ENCODE measurements around the gene IVL.

The IVL gene

DNA sequence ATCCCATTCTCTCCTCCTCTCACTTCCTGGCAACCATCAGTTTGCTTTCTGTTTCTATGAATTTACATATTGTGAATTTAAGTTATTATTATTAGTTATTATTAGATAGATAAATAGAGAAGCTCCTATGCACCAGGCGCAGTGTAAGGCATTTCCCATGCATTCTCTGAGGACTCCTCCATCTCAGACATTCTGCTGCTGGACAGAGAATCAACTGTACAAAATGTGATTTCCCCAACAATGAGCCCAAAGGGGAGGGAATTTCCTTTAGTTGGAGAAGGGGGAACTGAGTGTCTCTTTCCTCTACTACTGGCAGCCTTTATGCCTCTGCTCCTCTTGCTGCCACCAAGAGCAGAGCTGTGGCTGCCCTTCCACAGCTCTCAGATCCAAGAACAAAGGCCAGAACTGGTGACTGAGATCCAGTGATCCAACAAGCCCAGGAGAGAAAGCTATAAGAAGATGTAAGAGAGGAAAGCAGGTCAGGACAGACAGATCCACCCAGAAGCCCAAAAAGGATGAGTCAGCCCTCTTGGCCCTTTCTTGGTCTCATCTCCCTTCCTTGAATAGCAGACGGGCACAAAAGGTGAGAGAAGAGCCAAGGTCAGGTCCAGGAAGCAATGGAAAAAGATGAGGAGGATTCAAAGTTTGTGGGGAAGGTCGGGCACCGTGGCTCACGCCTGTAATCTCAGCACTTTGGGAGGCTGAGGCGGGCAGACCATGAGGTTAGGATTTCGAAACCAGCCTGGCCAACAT lies 3.5 kb upstream of the IVL start:
- Mint-ChIP-seq H3K9me3 (no peaks in the 10 kb centered on the region), H3K4me1 (peaks cover 5% of the 10 kb centered on the region), H3K27me3 (peaks cover 67% of the 10 kb centered on the region), H3K4me3 (no peak overlapping the region), H3K27ac (ENCODE audit: low read depth) (no peak overlapping the region), H3K36me3 (ENCODE audit: insufficient read depth) (peaks cover 4% of the 10 kb centered on the region)
- ATAC-seq (replicated peaks; ENCODE audit: extremely low read depth, poor library complexity, severe bottlenecking) = no peak
- no peak for DNase-seq (ENCODE audit: low spot score in 2 of 2)

DNA sequence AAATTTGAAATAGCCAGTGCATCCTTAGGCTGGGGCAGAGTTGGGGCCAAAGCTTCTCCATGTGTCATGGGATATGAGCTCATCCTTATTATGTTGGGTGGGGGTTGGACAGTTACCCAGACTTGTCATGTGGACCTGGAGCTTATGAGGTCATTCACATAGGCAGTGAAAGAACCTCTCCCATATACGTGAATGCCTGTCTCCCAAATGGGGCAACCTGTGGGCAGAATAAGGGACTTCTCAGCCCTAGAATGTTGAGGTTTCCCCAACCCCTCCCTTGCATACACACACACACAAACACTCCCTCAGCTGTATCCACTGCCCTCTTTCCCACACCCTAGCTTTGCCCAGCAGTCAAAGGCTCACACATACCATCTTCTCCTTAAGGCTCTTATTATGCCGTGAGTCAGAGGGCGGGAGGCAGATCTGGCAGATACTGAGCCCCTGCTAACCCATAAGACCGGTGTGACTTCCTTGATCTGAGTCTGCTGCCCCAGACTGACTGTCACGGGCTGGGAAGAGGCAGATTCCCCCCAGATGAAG lies 2.3 kb upstream of the IVL start:
- peaks cover 4% of the 10 kb centered on the region for H3K36me3 Mint-ChIP-seq (ENCODE audit: insufficient read depth)
- DNase-seq (ENCODE audit: low spot score in 2 of 2) (no peak), ATAC-seq (replicated peaks; ENCODE audit: extremely low read depth, poor library complexity, severe bottlenecking) (peak; percentile 43)
- H3K9me3 Mint-ChIP-seq = no peaks in the 10 kb centered on the region
- peak overlapping the region; percentile 69 for H3K27ac Mint-ChIP-seq (ENCODE audit: low read depth)
- H3K4me1 Mint-ChIP-seq = peaks cover 7% of the 10 kb centered on the region
- peaks cover 55% of the 10 kb centered on the region for H3K27me3 Mint-ChIP-seq
- peak overlapping the region; percentile 8 for H3K4me3 Mint-ChIP-seq

DNA sequence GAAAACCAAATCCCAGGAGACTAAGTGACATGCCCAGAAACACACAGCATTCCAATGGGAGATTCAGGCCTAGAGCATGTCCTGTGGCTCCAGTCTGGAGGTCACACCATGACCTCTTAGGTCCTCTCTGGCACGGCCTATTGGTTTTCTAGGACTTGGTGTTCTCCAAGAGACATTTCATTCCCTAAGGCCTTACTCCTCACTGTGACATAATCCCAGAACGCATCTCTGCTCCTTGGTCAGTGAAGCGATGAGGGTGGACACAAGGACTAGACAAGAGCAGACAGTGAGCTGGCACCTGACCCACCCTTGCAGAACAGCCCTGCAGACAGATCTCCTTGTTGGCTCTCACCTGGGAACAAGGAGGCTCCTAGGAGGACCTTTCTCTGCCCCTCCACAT lies 860 bp downstream of the IVL start:
- Mint-ChIP-seq H3K27ac (ENCODE audit: low read depth) (peak overlapping the region; percentile 35), H3K4me3 (peak overlapping the region; percentile 66), H3K27me3 (peaks cover 38% of the 10 kb centered on the region), H3K36me3 (ENCODE audit: insufficient read depth) (peaks cover 5% of the 10 kb centered on the region), H3K4me1 (peaks cover 7% of the 10 kb centered on the region), H3K9me3 (no peaks in the 10 kb centered on the region)
- no peak for DNase-seq (ENCODE audit: low spot score in 2 of 2)
- no peak for ATAC-seq (replicated peaks; ENCODE audit: extremely low read depth, poor library complexity, severe bottlenecking)

DNA sequence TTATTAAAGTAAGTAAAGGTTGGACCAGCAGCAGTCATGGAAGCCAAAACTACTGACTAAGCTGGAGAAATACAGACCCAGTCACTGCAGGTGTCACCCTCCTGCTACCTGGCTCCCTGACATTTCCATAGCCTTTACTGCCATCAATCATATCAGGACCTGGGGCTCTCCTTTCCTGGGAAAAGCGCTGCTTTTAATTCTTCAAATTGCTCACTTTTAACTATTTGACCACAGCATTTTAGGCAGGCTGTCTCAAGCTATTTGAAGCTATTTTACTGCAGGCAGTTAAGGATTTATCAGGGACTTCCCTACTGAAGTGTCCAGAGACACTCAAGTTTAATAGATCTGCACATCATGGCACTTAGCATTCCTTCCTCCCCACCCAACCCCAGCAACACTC lies 4.1 kb downstream of the IVL start:
- Mint-ChIP-seq H3K36me3 (ENCODE audit: insufficient read depth) (peaks cover 1% of the 10 kb centered on the region), H3K27me3 (peaks cover 34% of the 10 kb centered on the region), H3K4me1 (peaks cover 7% of the 10 kb centered on the region), H3K9me3 (no peaks in the 10 kb centered on the region), H3K27ac (ENCODE audit: low read depth) (peak overlapping the region; percentile 61), H3K4me3 (peak overlapping the region; percentile 66)
- DNase-seq (ENCODE audit: low spot score in 2 of 2) (no peak), ATAC-seq (replicated peaks; ENCODE audit: extremely low read depth, poor library complexity, severe bottlenecking) (no peak)

DNA sequence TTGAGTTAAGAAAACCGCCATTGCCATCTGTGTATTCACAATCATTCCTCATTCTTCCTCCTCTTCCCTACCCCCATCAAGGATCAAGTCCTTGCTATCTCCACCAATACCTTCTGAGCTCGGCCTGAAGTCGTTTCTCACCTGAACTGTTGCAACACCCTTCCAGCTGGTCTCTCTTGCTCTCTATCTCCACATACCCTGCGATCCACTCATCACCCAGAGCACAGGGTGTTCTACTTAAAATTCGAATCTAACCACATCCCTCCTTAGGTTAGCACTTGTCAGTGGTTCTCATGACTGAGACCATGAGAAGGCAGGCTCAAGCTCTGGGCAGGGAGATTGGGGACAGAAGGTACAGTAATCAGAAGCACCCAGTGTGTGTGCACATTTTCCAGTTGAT lies 4.6 kb downstream of the IVL start:
- ATAC-seq (replicated peaks; ENCODE audit: extremely low read depth, poor library complexity, severe bottlenecking) (peak; percentile 64), DNase-seq (ENCODE audit: low spot score in 2 of 2) (no peak)
- H3K27me3 Mint-ChIP-seq = peaks cover 33% of the 10 kb centered on the region
- peak overlapping the region; percentile 66 for H3K4me3 Mint-ChIP-seq
- H3K4me1 Mint-ChIP-seq = peaks cover 7% of the 10 kb centered on the region
- peaks cover 1% of the 10 kb centered on the region for H3K36me3 Mint-ChIP-seq (ENCODE audit: insufficient read depth)
- no peaks in the 10 kb centered on the region for H3K9me3 Mint-ChIP-seq
- H3K27ac Mint-ChIP-seq (ENCODE audit: low read depth) = no peak overlapping the region

DNA sequence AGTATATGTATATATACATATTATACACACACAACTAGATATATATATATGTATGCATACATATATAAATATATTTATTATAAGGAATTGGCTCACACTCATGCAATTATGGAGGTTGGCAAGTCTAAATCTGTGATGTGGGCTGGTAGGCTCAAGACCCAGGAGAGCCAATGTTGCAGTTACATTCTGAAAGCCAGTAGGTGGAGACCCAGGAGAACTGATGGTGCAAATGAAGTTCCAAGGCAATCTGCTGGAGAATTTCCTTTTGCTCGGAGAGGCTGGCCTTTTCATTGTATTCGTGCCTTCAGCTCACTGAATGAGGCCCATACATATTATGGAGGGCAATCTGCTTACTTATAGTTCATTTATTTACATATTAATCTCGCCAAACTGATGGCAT lies 9.4 kb downstream of the IVL start:
- H3K27ac Mint-ChIP-seq (ENCODE audit: low read depth) = no peak overlapping the region
- DNase-seq (ENCODE audit: low spot score in 2 of 2) = no peak
- peaks cover 1% of the 10 kb centered on the region for H3K36me3 Mint-ChIP-seq (ENCODE audit: insufficient read depth)
- H3K9me3 Mint-ChIP-seq = no peaks in the 10 kb centered on the region
- no peak for ATAC-seq (replicated peaks; ENCODE audit: extremely low read depth, poor library complexity, severe bottlenecking)
- H3K4me1 Mint-ChIP-seq = no peaks in the 10 kb centered on the region
- peaks cover 53% of the 10 kb centered on the region for H3K27me3 Mint-ChIP-seq
- H3K4me3 Mint-ChIP-seq = no peak overlapping the region

DNA sequence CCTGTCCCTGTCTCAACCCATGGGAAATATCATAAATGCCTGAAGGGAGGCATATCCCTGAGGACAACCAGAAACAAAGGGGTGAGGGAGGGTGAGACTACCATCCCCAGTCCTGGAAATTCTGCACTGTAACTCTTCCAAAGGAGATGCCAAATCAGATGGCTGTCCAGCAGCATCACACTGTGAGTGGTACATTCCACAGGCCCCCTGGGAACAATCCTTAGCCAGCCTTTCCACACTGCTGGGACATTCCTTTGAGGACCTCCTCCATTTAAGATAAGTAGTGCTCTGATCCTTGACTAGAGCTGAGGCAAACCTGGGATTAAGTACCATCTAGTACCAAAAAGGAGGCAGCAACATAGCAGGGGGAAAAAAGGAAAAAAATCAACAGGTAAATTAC lies 10.7 kb downstream of the IVL start:
- Mint-ChIP-seq H3K27ac (ENCODE audit: low read depth) (no peak overlapping the region), H3K9me3 (no peaks in the 10 kb centered on the region), H3K4me3 (no peak overlapping the region), H3K4me1 (no peaks in the 10 kb centered on the region), H3K27me3 (peaks cover 53% of the 10 kb centered on the region), H3K36me3 (ENCODE audit: insufficient read depth) (no peaks in the 10 kb centered on the region)
- ATAC-seq (replicated peaks; ENCODE audit: extremely low read depth, poor library complexity, severe bottlenecking) = no peak
- no peak for DNase-seq (ENCODE audit: low spot score in 2 of 2)

DNA sequence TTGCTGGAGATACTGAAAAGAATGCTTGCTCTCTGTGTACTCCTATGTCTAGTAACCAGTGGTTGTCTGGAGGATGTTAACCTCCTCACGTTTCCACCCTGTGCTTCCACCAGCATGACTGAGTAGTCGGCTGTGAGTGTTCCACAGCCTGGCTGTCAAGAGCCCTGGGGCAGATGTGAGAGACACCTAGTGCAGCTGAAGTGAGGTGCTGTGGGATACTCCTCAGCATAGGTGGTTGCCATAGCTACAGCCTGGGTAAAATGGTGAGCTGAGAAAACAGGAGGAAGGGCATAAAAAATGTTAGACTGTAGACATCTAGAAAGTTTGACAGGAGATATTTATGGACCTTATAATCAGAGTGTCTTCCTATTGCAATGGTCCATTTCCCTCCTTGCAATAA lies 15.8 kb downstream of the IVL start:
- H3K4me3 Mint-ChIP-seq = no peak overlapping the region
- H3K27ac Mint-ChIP-seq (ENCODE audit: low read depth) = no peak overlapping the region
- DNase-seq (ENCODE audit: low spot score in 2 of 2) = no peak
- no peaks in the 10 kb centered on the region for H3K9me3 Mint-ChIP-seq
- no peaks in the 10 kb centered on the region for H3K4me1 Mint-ChIP-seq
- no peaks in the 10 kb centered on the region for H3K36me3 Mint-ChIP-seq (ENCODE audit: insufficient read depth)
- no peak for ATAC-seq (replicated peaks; ENCODE audit: extremely low read depth, poor library complexity, severe bottlenecking)
- H3K27me3 Mint-ChIP-seq = peaks cover 32% of the 10 kb centered on the region

DNA sequence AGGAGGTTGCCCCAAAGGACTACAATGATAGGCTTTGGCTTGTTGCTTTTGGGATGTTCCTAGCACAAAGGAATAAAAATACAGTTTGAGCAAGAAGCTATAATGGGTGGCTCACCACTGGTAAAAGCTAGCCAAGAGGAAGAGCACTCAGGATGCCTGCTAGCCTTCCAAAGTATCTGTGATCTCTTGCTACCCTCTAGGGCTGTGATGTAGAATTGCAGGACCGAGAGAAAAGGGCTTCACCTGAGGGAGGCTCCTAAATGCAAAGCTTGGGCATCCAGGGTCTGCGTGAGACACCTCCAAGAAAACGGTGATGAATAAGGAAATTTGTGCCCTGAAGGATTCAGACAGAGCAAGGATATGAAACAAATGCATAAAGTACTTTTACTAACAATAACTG lies 17.7 kb downstream of the IVL start:
- H3K4me3 Mint-ChIP-seq = no peak overlapping the region
- no peaks in the 10 kb centered on the region for H3K4me1 Mint-ChIP-seq
- H3K27ac Mint-ChIP-seq (ENCODE audit: low read depth) = no peak overlapping the region
- DNase-seq (ENCODE audit: low spot score in 2 of 2) (no peak), ATAC-seq (replicated peaks; ENCODE audit: extremely low read depth, poor library complexity, severe bottlenecking) (no peak)
- no peaks in the 10 kb centered on the region for H3K36me3 Mint-ChIP-seq (ENCODE audit: insufficient read depth)
- H3K9me3 Mint-ChIP-seq = no peaks in the 10 kb centered on the region
- H3K27me3 Mint-ChIP-seq = peaks cover 36% of the 10 kb centered on the region

DNA sequence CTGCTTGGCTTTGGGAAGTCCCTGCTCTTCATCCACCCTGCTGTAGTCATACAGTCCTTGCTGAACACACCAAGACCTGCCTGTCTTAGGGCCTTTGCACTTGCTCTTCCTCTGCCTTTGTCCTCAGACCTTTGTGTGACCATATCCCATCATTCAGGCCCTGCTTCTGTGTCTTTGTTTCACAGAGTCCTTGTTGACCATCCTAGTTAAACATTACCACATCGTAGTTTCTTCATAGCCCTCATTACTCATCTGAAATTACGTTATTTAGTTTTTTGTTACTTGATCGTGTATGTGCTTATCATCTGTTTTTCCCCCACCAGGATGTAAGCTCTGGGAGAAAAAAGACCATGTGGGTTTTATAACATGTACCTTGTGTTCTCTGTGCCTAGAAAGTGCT lies 20.3 kb downstream of the IVL start:
- ATAC-seq (replicated peaks; ENCODE audit: extremely low read depth, poor library complexity, severe bottlenecking) = no peak
- no peaks in the 10 kb centered on the region for H3K9me3 Mint-ChIP-seq
- H3K27ac Mint-ChIP-seq (ENCODE audit: low read depth) = no peak overlapping the region
- H3K36me3 Mint-ChIP-seq (ENCODE audit: insufficient read depth) = no peaks in the 10 kb centered on the region
- no peaks in the 10 kb centered on the region for H3K4me1 Mint-ChIP-seq
- no peak overlapping the region for H3K4me3 Mint-ChIP-seq
- no peak for DNase-seq (ENCODE audit: low spot score in 2 of 2)
- peaks cover 23% of the 10 kb centered on the region for H3K27me3 Mint-ChIP-seq

DNA sequence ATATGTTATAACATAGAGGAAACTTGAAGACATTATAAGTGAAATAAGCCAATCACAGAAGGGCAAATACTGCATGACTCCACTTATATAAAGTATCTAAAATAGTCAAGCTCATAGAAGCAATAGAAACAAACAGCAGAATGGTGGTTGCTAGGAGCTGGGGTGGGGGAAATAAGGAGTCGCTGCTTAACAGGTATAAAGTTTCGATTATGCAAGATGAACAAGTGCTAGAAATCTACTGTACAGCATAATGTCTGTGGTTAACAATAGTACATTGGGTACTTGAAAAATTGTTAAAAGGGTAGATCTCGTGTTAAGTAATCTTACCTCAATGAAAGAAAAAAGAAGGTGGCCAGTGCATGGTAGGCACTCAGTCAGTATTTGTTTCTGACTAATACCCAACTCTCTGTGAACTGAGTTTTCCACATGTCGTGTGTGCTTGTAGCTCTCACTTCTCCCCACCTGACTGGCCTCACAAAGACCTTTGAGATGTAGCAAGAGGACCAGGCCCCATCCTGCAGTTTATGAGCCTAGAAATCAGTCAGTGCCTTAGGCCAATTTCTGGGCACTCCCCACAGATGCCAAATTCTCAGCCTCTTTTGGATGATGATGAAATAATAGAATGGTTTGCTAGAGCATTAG lies 23.9 kb downstream of the IVL start:
- H3K4me3 Mint-ChIP-seq = no peak overlapping the region
- no peak for DNase-seq (ENCODE audit: low spot score in 2 of 2)
- peaks cover 7% of the 10 kb centered on the region for H3K27me3 Mint-ChIP-seq
- no peaks in the 10 kb centered on the region for H3K4me1 Mint-ChIP-seq
- no peaks in the 10 kb centered on the region for H3K36me3 Mint-ChIP-seq (ENCODE audit: insufficient read depth)
- ATAC-seq (replicated peaks; ENCODE audit: extremely low read depth, poor library complexity, severe bottlenecking) = no peak
- H3K9me3 Mint-ChIP-seq = no peaks in the 10 kb centered on the region
- H3K27ac Mint-ChIP-seq (ENCODE audit: low read depth) = no peak overlapping the region

DNA sequence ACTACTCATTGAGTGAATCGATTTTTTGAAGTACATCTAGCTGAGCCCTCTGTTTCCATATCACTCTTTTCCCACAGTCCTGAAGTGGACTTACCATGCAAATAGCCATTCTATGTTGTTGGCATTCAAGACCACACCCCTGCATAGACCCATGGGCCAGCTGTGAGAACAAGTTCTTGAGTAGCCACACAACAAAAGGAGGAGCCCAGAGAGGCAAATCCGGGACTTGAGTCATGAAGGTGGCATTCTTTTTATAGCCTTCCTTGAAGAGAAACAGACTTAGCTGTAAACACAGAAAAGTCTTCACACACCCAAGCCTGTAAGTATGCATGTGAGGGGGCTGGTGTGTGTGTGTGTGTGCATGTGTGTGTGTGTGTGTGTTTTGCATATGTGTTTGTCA lies 24.9 kb downstream of the IVL start:
- H3K27me3 Mint-ChIP-seq = peaks cover 7% of the 10 kb centered on the region
- DNase-seq (ENCODE audit: low spot score in 2 of 2) (no peak), ATAC-seq (replicated peaks; ENCODE audit: extremely low read depth, poor library complexity, severe bottlenecking) (no peak)
- no peak overlapping the region for H3K4me3 Mint-ChIP-seq
- no peak overlapping the region for H3K27ac Mint-ChIP-seq (ENCODE audit: low read depth)
- H3K4me1 Mint-ChIP-seq = no peaks in the 10 kb centered on the region
- H3K36me3 Mint-ChIP-seq (ENCODE audit: insufficient read depth) = no peaks in the 10 kb centered on the region
- H3K9me3 Mint-ChIP-seq = no peaks in the 10 kb centered on the region

DNA sequence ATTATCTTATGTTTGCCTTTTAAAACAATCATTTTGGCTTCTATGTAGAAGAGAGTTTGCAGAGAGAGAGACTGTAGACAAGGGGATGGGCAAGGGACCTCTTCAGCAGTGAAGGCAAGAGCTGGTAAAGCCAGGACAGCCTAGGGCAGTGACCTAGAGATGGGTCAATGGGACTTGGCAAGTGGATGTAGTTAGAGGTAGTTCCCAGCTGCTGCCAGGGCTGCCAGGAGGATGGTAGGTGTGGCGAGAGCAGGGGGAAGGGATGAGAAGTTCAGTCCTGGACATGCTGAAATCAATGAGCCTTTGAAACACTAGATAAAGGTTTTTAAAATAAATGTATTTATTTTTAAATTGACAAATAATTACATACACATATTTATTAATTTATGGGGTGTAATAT lies 32.3 kb downstream of the IVL start:
- no peak overlapping the region for H3K4me3 Mint-ChIP-seq
- H3K4me1 Mint-ChIP-seq = no peaks in the 10 kb centered on the region
- H3K27me3 Mint-ChIP-seq = peaks cover 12% of the 10 kb centered on the region
- ATAC-seq (replicated peaks; ENCODE audit: extremely low read depth, poor library complexity, severe bottlenecking) = no peak
- no peaks in the 10 kb centered on the region for H3K9me3 Mint-ChIP-seq
- H3K27ac Mint-ChIP-seq (ENCODE audit: low read depth) = no peak overlapping the region
- DNase-seq (ENCODE audit: low spot score in 2 of 2) = no peak
- H3K36me3 Mint-ChIP-seq (ENCODE audit: insufficient read depth) = no peaks in the 10 kb centered on the region
